CD4-positive, alpha-beta T cell treated with Interleukin-17A for 1 hour (primary cell): ENCODE measurements around the gene ATG14.
"Not testable (repeated sequence)": the region's sequence is repeated elsewhere in the genome, so short reads cannot be mapped to it uniquely, and the experiment has no call there.

Source experiments
- DNase-seq: peaks from one replicate; pipeline ENCODE4 v3.0.0-alpha.2; 2020

The ATG14 gene

DNA sequence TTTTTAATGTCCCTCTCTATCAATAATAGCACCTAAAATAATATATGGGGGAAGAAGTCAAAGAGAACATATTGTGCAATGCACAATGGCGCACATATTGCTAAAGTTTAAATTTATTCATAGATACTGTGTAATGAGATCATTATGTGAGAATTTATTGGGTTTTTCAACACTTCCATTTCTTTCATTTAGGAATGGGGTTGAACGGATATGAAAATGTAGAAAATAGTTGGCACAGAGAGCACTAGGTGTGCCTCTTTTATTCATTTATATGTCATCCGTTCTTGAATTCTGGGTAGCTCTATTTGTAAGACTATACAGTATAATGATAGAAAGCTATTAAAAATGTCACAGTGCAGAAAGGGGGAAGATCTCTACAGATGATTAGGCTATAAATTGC, 63.9 kb downstream of the ATG14 start:
- DNase-seq, result no peak

DNA sequence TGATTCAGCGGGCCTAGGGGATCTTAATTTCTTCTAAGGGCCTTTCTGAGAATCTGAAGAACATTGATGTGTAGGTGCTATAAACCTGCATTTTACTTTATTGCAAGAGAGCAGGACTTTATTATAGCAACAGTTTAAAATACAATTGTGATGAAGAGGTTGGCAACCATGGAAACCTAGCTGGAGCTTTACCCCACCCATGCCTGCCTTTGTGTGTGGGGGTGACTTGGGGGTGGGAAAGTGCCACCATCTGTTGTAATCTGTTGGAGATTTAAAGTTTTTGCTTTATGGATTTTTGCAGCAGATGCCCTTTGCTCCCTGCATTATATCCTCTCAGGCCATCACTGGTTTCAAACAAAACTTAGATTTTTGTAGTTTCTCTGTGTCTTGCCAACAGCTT, 64.6 kb downstream of the ATG14 start:
- DNase-seq, result no peak

DNA sequence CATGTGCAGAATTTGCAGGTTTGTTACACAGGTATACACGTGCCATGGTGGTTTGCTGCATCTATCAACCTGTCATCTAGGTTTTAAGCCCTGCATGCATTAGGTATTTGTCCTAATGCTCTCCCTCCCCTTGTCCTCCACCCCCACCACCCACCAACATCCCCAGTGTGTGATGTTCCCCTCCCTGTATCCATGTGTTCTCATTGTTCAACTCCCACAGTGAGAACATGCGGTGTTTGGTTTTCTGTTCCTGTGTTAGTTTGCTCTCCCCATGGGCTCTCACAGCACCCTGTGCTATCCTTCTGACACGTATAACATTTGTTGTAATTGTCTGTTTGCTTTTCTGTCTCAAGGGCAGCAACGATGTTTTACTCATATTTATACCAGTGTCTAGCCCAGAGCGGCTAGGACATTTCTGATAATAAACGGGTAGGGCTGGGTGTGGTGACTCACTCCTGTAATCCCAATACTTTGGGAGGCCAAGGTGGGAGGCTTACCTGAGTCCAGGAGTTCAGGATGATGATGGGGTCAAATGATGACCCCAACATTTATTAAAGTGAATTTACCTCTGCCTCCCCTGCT, 67.0 kb downstream of the ATG14 start:
- DNase-seq, result not testable (repeated sequence)

DNA sequence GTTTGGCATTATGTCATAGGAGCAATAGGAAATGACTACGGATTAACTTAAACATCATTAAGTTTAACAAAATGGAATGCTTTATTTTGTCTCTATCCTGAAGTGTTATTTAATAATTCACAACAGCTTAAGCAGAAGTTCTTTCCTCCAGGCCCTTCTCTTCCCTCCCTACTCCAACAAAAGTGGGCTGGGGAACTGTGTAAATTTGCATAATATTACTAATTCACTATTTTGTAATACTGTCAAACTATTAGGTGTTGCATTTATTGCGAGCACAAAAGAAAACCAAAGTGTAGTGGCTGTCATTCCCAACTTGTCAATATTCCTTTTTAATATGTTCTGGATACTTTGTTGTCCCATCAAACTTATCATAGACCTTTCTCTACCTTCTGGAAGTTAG, 69.8 kb downstream of the ATG14 start:
- DNase-seq, result no peak

DNA sequence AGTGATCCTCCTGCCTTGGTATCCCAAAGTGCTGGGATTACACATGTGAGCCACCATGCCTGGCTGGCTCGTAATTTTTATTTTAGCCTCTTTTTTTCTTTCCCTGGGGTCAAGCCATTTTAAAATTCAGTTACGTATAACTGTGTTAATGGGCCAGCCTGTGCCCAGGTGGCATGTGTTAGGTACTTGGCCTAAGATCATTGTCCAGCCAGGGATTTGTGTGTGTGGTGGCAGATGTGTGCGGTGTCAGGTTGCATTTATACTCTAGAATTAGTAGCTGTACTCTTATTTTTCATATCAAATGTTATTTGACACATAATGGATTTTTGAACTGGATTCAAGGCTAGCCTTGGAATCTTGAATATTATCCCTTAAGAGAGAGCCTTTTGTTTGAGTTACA, 71.1 kb downstream of the ATG14 start:
- no peak for DNase-seq

DNA sequence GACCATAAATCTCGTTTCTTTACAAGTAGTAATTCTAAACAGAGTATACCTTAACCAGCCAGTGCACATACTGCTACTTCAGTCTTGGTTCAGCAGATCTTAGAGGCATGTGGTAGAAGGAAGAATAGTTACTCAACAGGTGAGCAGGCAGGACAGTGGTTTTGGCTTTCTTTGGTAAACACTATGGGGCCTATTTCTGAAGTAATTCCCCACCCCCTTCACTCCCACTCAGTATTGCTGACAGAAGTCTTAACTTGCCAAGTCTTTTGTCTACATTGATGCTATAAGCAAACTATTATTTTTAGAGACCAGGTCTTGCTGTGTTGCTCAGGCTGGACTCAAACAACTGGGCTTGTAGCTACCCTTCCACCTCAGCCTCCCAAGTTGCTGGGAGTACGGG, 71.9 kb downstream of the ATG14 start:
- peak; percentile 16 for DNase-seq

DNA sequence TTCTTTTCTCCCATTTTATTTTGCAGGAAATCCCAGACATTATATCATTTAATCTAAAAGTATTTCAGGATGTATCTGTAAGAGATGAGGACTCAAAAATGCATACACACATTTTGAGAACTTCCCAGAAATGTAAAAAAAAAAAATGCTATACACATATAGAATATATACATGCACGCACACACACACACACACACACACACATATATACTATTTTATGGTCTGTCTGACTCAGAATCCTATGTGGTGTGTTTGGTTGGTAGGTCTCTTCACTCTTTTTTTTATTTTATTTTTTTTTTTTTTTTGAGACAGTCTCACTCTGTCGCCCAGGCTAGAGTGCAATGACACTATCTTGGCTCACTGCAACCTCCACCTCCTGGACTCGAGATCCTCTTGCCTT, 74.9 kb downstream of the ATG14 start:
- no peak for DNase-seq

DNA sequence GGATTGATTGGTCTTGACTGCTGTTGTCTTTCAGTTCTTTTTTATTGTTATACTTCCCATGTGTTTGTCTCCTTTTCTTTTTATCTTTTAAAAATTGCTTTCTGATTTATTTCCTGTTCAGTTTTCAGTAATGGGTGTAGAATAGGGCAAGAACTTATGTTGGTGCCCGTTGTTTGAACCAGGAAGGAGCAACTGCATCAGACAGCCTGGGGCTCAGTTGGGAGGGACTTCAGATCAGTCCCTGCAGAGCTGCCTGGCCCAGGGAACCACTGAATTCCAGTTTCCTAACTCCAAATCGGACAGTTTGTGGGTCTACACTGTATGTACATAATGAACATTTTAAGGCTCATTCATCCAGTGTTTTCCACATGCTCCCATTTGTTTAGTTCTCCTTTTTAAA, 75.5 kb downstream of the ATG14 start:
- peak; percentile 48 for DNase-seq

DNA sequence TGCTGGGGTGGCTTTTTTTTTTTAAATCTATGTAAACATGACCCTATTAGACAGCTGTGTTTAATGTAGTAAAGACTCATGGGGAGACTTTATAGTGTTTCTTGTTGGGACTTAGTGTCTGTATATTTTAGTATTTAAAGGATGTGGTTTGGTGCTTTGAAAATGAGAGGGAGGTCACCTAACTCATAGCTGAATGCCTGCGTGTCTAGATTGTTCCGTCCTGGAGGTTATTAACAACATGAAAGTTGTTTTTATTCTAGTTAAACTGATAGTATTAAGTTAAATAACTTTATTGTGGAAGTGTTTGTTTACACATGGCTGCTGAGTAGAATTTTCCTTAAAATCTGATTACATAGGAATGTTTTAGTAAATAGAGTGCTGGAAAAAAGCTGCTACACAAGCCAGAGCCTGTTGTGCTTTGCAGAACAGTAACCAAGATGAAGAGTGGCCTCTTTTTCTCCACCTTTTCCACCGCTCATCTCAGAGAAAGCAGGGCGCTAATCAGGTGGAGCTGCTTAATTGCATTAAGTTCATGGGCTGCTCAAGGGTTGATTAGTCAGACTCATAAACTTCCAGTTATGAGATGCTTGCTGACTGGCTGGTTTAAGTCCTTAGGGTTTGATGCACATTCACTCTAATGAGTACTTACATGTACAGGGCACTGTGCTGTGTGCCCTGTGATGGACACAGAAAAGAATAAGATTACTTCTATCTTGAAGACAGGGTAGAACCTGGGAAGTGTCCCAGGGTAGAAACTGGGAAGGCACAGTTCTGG, 77.7 kb downstream of the ATG14 start:
- DNase-seq, result peak; percentile 53

DNA sequence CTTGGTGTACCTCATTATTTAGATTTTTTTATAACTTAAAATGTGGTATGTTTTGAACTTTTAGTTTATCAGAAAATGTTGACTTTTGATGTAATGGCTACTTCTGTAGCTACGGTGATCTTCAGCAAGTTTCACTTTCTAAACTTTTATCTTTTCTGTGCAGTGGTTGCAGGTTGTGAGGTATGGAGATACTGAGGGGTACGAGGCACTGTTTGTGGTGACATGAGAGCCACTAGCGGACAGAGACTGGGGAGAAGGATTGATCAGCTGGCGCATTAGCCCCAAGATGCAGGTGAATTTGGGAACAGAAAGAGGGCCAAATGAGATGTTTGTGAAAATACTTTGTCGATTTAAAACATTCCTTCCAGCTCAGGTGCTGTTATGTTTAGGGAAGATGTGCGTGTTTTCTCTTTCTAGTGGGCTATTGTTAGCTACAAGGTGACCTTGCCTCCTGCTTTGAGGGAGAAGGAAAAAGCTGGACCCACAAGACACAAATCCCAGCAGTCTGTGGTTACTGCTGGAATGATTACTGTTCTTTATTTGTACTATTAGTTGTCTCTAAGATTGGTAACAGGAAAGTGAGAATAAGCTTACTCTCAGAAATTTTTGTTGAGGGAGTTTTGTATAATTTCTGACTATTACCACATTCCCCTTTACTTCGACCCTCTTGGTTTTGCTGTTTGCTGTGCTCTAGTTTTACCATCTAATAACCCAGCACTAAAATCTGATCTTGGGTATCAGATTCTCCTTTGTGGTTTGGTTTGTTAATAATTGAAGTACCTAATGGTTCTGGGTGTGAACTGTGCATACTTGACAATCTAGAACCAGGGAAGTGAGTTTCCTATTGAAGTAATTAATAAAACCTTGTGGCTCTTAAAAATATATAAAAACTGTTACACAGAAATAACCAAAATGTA, 78.7 kb downstream of the ATG14 start:
- DNase-seq, result peak; percentile 64

DNA sequence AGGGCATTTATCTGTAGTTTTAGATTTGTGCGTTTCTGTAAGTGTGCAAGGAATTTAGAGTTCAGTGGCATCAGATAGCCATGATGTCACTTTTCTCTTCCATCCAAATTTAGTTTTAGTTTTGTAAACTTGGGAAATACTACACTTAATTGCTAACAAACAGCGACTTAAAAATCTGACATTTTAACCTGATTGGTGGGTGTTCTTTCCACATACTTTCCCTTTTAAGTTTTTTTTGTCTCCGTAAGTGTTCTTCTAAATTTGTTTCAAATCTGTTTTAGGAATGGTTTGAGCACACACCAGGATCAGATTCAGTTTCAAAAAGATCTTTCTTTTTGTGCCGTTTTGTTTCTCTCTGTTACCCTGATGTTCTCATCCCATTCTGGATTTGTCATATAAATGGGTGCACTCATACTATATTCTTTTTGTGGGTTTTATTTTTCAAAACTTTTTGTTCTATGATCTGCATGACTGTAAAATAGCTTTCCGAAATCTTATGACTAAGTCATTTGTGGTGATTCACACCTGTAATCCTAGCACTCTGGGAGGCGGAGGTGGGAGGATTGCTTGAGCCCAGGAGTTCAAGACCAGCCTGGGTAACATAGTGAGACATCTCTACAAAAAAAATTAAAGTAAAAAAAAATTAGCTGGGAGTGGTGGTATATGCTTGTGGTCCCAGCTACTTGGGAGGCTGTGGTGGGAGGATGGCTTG, 81.5 kb downstream of the ATG14 start:
- no peak for DNase-seq

DNA sequence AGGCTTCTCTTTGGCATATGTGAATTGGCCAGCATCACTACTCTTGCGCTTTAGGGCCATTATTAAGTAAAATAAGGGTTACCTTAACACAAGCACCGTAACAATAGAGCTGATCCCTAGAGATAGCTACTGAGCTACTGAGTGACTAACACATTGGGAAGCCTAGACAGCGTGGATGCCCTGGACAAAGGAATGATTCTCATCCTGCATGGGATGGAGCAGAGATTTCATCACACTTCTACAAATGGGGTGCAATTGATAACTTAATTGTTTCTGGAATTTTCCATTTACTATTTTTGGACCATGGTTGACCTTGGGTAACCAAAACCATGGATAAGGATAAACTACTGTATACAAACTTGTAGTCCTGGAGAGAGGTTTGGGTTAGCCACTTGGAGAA, 83.3 kb downstream of the ATG14 start:
- DNase-seq, result no peak

DNA sequence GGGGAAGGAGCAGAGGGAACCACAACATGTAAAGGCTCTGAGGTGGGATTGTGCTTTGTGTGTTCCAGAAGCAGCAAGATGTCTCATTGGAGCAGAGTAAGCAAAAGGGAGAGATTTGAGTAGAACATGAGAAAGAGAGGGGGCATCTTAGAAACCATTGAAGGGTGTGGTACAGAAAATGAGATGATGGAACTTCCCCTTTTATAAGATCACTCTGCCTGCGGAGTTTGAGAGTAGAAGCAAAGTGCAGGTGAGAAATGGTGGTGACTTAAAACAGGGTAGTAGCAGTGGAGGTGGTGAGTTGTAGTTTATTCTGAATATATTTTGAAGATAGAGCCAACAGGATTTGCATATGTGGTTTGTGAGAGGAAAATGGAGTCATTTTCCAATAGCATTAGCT, 84.5 kb downstream of the ATG14 start:
- no peak for DNase-seq

DNA sequence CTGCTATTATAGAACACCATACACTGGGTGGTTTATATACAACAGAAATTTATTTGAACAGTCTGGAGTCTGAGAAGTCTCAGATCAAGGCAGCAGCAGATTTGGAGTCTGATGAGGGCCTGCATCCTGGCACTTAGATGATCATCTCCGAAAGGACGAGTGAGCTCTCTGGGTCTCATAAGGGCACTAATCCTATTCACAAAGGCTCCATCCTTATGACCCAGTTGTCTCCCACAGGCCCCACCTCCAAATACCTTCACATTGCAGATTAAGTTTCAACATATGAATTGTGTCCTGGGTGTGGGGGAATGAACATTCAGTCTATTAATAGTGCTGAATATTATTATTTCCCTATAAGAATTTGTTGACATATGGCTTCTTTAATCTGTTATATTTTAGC, 86.8 kb downstream of the ATG14 start:
- DNase-seq, result no peak

DNA sequence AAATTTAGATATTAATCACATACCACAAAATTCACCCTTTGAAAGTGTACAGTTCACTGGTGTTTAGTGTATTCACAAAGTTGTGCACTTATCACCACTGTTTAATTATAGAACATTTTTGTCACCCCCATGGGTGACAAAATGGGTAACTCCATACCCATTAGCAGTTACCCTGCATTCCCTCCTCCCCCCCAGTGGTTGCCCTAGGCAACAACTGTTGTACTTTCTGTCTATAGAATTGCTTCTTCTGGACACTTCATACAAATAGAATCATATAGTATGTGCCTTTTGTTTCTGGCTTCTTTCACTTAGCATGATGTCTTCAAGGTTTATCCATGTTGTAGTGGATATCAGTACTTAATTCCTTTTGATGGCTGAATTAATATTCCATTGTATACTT, 87.7 kb downstream of the ATG14 start:
- DNase-seq, result no peak

DNA sequence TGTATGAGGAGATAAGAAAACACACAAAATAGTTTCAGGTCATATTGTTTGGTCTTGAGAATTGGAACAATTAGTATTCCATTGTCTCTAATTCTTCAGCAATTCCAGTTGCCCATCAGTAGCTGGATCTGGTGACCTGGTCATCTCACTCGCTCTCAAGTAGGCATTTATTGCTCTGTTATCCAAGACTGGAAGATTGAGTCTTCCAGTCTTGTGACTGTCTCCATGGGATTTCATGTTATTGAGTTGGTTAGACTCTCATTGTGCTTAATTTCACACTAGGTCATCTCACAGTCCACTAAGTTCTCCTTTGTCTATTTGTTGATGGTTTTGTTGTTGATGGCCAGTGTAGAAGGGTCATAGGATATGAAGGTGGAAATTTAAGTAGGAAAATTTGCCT, 92.9 kb downstream of the ATG14 start:
- no peak for DNase-seq

DNA sequence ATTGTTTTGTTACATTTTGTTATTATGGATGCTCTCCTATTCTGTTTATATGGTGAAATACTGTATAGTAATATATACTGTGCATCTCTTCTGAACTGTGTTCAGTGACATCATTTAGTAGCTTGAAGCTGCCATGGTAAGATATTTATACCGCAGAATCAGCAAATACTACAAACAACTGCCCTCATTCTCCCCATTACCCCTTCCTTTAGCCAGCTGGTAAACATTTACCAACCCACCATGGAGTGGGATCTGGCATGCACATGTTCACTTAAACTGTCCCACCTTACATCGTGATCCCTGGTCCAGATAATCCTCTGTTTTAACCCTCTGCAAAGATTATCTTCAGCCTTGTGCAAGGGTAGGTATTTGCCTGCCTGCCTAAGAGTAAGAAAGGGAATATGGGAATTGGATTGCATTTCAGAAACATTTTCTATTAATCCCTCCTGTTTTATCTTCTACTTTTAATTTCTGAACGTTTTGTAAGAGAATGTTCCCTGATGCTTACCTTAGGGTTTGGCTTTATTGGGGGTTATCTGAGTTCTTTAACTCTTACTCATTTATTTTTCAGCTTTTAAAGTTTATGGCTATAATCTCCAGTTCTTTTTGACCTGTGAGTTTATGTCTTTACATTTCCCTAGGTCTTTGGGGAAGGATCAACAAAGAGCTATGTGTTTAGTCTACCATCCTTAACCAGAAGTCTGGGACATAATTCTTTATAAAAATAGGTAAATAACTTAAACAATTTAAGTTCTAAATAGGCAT, 93.9 kb downstream of the ATG14 start:
- no peak for DNase-seq

DNA sequence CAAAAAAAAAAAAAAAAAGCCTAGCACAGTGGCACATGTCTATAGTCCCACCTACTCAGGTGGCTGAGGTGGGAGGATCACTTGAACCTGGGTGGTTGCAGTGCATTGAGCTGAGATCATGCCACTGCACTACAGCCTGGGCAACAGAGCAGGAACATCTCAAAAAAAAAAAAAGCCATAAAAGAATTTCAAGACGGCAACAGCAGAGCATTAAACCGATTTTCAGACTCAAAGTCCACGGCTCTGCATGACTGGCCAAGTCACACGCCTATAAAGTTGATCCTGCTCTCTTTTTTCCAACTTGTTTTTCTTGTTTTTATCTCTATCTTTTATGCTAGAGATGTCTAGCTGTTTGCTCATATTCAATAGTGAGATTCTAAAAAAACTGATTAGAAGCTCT, 95.1 kb downstream of the ATG14 start:
- DNase-seq, result no peak
